HG03439 (cell line): ENCODE results near the gene NTN1.

Source experiments
- ATAC-seq: cut with Tn5 transposase; IDR thresholded peaks from one replicate; pipeline ENCODE4 v1.9.1; 2021; ENCODE audit warnings: mild to moderate bottlenecking, moderate library complexity; ENCODE audit not compliant: unreplicated experiment

Gene NTN1

GRCh38 chr17:9211133-9211765, 189.9 kb downstream of the NTN1 start:
- ATAC-seq: no peak

DNA sequence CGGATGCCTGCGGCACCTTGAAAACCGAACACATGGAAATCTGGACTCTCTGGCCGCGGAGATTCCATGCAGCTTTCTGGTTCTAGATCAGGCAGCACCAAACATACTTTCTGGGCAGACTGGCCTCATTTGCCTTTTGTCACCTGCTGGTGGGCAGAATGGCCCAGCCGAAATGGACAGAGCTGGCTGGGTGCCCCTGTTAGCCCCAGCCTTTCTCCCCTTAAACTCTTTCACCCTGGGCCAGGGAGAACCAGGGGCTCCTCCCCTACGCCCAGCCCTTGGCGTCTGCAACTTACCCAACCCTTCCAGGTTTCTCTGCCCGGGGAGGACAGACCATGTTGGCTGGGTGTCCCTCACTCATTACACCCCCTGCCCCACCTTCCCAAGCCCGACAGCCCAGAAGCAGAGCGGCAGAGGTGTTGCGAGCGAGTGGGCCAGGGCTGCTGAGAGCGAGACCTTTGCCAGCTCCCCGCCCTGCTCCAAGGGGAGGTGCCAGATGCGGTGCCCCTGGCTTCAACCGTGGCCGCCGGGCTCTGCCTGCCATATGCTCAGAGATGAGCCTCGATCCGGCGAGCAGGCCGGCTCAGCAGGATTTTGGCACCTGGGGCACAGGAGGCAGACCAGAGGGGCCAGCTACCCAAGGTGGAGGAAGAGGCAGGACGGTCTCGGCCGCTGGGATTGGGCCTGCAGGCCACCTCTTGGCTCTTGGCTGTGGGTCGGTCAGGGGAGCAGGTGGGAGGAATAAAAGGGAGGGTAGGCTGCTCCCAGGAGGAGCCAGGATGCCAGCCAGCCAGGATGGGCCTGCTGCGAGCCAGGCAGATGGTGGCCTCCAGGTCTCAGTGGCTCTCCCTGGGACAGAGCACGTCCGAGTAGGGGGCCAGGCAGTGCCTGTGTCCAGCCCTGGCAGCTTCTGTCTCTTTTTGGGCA, 191.3 kb downstream of the NTN1 start:
- ATAC-seq: no peak

DNA sequence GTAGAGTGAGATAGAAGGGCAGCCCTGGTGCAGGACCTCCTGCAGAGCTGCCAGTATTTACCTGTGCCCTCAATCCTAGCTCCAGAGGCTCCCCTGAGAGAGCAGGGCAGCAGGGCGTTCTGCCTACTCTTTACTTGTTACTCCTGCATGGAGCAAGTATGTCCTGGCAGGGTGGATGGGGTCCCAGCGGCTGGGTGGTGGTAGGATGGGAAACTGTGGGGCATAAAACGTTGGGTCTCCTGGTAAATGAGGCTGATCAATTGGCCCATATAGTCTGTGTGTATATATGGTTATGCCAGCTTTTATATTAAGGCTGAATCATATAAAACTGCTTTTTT, 192.0 kb downstream of the NTN1 start:
- no peak for ATAC-seq

DNA sequence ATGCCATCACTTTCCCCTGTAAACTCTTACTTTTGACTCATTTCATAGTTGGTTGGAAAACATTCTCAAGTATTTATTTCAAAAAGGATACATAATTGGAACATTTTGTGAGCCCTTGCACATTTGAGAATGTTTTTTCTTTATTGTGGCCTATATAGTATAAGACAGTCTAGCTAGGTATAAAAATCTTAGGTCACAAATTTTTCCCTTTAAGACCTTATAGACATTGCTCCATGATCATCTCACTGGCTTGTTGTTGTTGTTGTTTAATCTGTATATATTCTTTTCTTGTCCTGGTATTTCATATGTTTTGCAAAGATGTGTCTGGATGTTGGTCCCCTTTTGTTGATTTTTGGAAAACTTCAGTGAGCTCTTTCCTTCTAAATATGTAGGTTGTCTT, 194.2 kb downstream of the NTN1 start:
- no peak for ATAC-seq

DNA sequence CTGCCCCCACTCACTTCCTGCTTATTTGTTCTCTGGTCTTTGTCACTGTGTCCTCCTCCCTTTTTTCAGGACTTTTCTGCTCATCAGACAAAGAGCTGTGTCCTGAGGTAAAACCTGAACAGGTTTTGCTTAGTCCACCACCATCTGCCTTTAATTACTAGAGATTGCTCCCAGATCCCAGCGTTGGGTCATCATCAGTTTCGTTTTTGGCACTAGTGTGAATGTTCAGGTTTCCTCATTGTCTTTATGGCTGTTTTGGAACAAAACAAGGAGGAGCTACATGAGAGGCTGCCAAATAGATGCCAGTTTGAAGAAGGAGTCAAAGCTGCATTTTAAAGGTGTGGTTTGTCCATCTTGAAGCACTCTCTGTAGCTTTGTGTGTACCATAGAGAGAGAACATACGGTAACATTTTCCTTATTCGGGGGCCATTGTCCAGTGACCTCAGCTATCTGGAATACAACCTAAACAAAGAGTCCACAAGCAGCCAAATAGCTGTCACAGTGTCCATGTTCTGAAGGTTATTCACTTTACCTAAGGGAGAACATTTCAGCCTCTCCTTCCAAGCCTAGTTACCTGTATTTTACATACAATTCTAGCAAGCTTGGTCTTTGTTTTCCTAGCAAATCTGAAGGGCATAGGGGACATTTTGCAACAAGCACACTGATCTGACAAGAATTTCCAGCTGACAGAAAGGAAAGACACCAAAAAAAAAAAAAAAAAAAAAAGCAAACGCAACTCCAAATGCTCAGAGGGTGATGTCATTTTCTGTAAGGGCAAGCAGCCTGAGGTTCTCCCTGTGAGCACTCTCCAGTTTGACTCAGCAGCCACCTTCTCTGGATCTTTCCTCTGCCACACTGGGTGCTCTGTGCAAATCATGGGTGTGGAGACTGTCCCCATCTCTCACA, 196.1 kb downstream of the NTN1 start:
- ATAC-seq: no peak

- ATAC-seq: no peak
Measured at GRCh38 chr17:9218064-9218635, 196.8 kb downstream of the NTN1 start.

- ATAC-seq: no peak
Measured at GRCh38 chr17:9218911-9219310, 197.6 kb downstream of the NTN1 start.

DNA sequence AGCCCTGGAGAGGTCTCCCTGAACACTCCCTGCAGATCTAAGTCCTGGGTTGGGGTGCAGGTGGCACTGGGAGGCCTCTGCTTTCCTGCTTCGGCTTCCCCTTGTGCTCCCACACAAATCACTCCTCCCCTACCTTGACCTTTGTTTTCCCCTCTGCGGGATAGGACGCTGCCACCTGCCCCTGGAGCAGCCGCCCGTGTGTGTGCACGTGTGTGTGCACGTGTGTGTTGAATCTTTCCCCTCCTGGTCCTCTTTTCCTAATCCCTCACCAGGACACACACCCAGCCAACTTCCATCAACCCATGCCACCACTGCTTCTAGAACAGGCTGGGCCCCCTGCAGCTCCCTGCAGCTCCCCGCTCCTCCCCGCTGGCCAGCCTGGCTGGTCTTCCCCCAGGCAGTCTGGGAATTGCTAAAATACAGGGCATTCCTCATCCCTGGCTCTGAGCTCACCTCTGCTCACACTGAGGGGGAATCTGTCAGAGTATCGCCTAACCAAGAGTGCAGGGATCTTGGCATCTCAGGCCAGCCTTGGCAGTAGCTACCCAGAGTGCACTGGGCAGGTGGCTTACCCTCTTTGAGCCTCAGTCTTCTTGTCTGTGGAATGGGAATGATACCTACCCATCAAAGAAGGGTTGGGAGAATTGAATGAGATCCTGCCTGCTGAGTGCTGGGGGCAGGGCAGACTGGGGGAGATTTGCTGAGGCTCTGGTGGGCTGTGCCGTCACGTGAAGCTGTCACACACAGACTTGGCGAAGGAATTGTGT, 198.5 kb downstream of the NTN1 start:
- ATAC-seq: no peak

DNA sequence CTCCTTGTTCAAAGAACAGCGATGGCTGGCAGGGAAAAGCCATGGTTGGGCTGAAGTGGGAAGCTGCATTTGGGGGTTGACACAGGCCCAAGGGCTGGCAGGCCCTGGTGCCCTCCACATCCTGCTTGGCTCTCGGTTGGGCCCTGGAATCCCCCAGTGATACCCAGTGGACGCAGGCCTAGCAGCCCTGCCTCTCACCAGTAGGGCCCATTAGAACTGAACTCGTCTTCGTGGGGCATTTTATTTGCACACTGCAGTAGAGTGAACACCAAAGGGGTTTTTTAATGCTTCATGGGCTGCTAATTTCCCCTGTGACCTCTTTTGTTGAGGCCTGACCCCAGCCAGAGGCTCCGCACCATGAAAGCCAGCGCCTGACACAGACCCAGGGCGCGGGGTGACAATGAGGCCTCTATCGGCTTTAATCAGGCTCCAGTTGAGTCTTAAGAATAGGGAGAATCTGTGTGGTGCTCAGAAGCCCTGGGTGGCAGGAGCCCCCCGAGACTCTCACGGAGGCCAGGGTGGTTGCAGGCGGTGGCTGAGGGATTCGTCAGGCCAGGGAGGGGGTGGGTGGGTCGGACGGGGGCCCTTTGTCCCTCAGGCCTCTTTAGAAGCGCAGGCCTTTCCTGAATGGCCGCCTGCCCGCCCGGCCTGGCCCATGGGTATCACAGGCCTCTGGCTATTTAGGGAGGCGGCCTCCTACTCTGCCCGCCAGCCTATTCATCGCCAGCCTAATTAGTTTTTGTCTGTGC, 199.3 kb downstream of the NTN1 start:
- no peak for ATAC-seq

- ATAC-seq: no peak
Measured at GRCh38 chr17:9221147-9221921, 200.0 kb downstream of the NTN1 start.

DNA sequence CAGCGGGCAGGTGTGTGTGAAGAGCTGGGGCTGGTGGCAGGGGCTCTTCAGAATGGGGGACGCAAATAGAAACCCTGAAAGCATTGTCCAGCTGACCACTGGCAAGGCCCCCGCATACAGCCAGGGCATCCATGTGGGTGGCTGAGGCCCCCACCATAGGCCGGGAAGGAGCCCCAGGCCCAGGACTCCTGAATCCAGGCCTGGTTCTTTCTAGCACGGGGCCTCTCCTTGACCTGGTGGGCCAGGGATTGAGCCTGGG, 200.5 kb downstream of the NTN1 start:
- ATAC-seq: no peak

- no peak for ATAC-seq
Measured at GRCh38 chr17:9223531-9223930, 202.2 kb downstream of the NTN1 start.

DNA sequence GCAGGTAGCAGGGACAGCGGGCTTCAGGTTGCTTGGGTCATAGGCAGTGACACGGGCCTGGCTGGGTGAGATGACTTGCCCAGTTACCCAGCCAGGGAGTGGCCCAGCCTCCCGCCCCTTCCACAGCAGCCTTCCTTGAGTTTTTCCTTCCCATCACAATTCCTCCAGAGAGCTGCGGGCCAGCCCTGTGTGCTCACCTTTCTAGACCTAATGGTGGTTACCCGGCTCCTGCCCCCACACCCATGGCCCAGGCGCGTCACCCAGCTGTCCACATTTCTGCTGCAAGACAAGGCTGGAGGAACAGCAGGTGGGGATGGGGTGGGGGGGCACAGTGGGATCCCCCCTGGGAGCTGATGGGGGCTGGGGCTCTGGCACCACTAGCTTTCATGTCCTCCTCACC, 203.2 kb downstream of the NTN1 start:
- no peak for ATAC-seq

GRCh38 chr17:9225305-9226101, 204.2 kb downstream of the NTN1 start:
- ATAC-seq: no peak

DNA sequence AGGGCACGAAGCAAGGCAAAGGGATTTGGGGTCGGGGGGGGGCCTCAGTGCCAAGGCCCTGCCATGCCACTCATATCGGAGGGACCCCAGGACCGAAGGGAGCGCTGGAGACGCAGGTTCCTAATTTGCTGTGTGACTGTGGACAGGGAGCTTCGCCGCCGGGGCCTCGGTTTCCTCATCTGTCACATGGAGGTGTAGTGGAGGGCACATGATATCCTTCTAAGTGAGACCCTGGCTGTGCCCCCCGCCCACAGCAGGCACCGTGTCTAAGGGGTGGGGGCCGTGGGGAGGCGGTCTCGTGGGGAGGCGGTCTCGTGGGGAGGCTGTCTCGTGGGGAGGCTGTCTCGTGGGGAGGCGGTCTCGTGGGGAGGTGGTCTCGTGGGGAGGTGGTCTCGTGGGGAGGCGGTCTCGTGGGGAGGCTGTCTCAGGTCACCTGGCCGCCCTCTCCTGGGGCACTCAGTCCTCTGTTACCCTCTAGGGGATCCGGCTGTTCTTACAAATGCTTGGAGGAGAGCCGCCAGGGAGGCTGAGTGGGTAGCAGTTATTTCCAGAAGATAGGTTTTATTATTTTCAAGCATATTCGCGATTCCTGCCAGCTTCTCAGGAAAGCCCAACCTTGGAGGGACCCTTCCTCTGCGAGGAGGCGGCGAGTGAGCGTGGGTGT, 205.0 kb downstream of the NTN1 start:
- ATAC-seq: no peak

DNA sequence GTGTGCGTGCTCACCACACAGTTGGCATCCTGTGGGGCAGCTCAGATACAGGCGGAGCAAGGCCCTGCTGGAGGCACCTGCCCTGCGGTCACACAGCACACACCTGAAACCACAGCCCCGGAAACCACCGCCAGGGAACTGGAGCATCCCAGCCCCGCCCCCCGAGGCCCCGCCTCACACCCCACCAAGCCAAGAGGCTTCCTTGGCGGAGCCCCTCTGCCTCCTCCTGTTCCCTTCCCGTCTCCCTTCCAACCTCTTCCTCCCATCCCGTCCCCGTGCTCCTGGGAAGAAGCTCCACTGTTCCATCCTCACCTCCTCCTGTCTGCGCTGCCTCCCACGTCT, 205.5 kb downstream of the NTN1 start:
- ATAC-seq: no peak

- ATAC-seq: no peak
Measured at GRCh38 chr17:9227819-9228407, 206.6 kb downstream of the NTN1 start.
